OCI-LY7 (cell line): Measurements from ENCODE around the gene TCFL5.

Experiments used
- CTCF ChIP-seq: fragments of 200-600 bp; sonication (generic); conservative IDR thresholded peaks from 2 replicates; pipeline ENCODE4 v1.5.1; 2014; ENCODE audit warnings: mild to moderate bottlenecking, antibody characterized with exemption, low read length, moderate library complexity, mixed read lengths
- EZH2phosphoT487 ChIP-seq: fragments of 200-600 bp; sonication (generic); IDR thresholded peaks from 2 replicates; pipeline ENCODE4 v1.6.1; 2018; ENCODE audit warnings: low read depth, borderline replicate concordance, mild to moderate bottlenecking, mixed run types, antibody characterized with exemption, low read length, moderate library complexity, mixed read lengths

GRCh38 chr20:62829231-62830230 lies 32.1 kb downstream of the TCFL5 start:
- TF ChIP-seq CTCF (no peak), EZH2phosphoT487 (no peak)
